SK-N-SH (cell line): Measurements from ENCODE around the gene HTR1B. TPM values are rescaled to one million over a fixed set of nuclear protein-coding genes. Genes with fewer than 3 reads are reported as not detected.

Experiments
- CTCF ChIA-PET: fragments of 300-600, 350-600 bp; formaldehyde crosslinking; extraction: SDS; loops from one replicate; lab custom pipeline; 2021; lab: Yijun Ruan, JAX
- POLR2A ChIA-PET: fragments of 350-600 bp; sonication (Branson Sonifier 250); formaldehyde crosslinking; extraction: SDS; loops from one replicate; lab custom pipeline; 2020; ENCODE audit warnings: antibody characterized with exemption, inconsistent platforms; lab: Yijun Ruan, JAX
- DNase-seq: peaks from one replicate; pipeline ENCODE4 v3.0.0; 2012
- H2AFZ ChIP-seq: fragments of 200-600 bp; sonication (generic); 2 replicates; pipeline ENCODE4 v1.8.1; 2016; ENCODE audit warnings: antibody characterized with exemption, mild to moderate bottlenecking, low read depth
- H3F3A ChIP-seq: fragments of 200-600 bp; sonication (generic); replicated peaks from 2 replicates; pipeline ENCODE3; 2016; ENCODE audit warnings: antibody characterized with exemption, mild to moderate bottlenecking; ENCODE audit not compliant: insufficient read depth
- H3K27ac ChIP-seq, 2 experiments: fragments of 200-500 bp in 1 of 2; fragments of 200-600 bp in 1 of 2; sonication (Bioruptor generic) in 1 of 2; sonication (generic), shearing (Covaris generic) in 1 of 2; 2 replicates each; pipeline versions ENCODE4 v1.5.1 to v1.6.1; 2014 to 2016; ENCODE audit warnings: low read depth in 2 of 2, inconsistent platforms in 1 of 2, low read length in 1 of 2, mild to moderate bottlenecking in 1 of 2, mixed read lengths in 1 of 2
- H3K27me3 ChIP-seq: fragments of 200-600 bp; sonication (generic), shearing (Covaris generic); 2 replicates; pipeline ENCODE4 v1.6.1; 2016; ENCODE audit warnings: mixed run types; ENCODE audit not compliant: insufficient read depth
- H3K36me3 ChIP-seq, 2 experiments: fragments of 200-500 bp in 1 of 2; fragments of 200-600 bp in 1 of 2; sonication (Bioruptor generic) in 1 of 2; sonication (generic) in 1 of 2; replicated peaks in 1 of 2; 2 replicates each; pipeline versions ENCODE3 to v1.5.1; 2014 to 2016; ENCODE audit warnings: low read length in 1 of 2, mild to moderate bottlenecking in 1 of 2; ENCODE audit not compliant: insufficient read depth in 2 of 2, control insufficient read depth in 1 of 2
- H3K4me1 ChIP-seq, 2 experiments: fragments of 200-500 bp in 1 of 2; fragments of 200-600 bp in 1 of 2; sonication (Bioruptor generic) in 1 of 2; sonication (generic), shearing (Covaris generic) in 1 of 2; 2 replicates each; pipeline versions ENCODE4 v1.5.1 to v1.6.1; 2014 to 2016; ENCODE audit warnings: low read depth in 1 of 2, low read length in 1 of 2, mixed run types in 1 of 2; ENCODE audit not compliant: insufficient read depth in 2 of 2, control insufficient read depth in 1 of 2
- H3K4me2 ChIP-seq: fragments of 200-600 bp; sonication (generic), shearing (Covaris generic); 2 replicates; pipeline ENCODE4 v1.6.1; 2017; ENCODE audit warnings: mixed run types
- H3K4me3 ChIP-seq, 2 experiments: fragments of 200-500 bp in 1 of 2; fragments of 200-600 bp in 1 of 2; sonication (Bioruptor generic) in 1 of 2; sonication (generic), shearing (Covaris generic) in 1 of 2; 2 replicates each; pipeline versions ENCODE4 v1.5.1 to v1.8.1; 2014 to 2016; ENCODE audit warnings: low read depth in 2 of 2, inconsistent platforms in 1 of 2, low read length in 1 of 2, mild to moderate bottlenecking in 1 of 2, mixed read lengths in 1 of 2, moderate library complexity in 1 of 2
- H3K79me2 ChIP-seq: fragments of 200-600 bp; sonication (generic); 2 replicates; pipeline ENCODE4 v1.8.1; 2017; ENCODE audit warnings: mild to moderate bottlenecking; ENCODE audit not compliant: insufficient read depth
- H3K9ac ChIP-seq: fragments of 200-600 bp; sonication (generic); 2 replicates; pipeline ENCODE4 v1.6.1; 2017; ENCODE audit warnings: mixed run types
- H3K9me2 ChIP-seq: fragments of 200-600 bp; sonication (generic); 2 replicates; pipeline ENCODE4 v1.6.1; 2017; ENCODE audit warnings: mixed run types
- H3K9me3 ChIP-seq: fragments of 200-600 bp; sonication (generic); 2 replicates; pipeline ENCODE4 v1.6.1; 2017; ENCODE audit warnings: mixed run types, mild to moderate bottlenecking, moderate library complexity
- H4K20me1 ChIP-seq: fragments of 200-600 bp; sonication (generic); 2 replicates; pipeline ENCODE4 v1.6.1; 2017; ENCODE audit warnings: mild to moderate bottlenecking, mixed run types; ENCODE audit not compliant: insufficient read depth
- CHD2 ChIP-seq: fragments of 150-350 bp; IDR thresholded peaks from 2 replicates; pipeline ENCODE4 v1.6.1; 2018; ENCODE audit warnings: low read length; ENCODE audit not compliant: partially characterized antibody
- FOSL2 ChIP-seq: IDR thresholded peaks from 2 replicates; pipeline ENCODE4 v1.4.0; 2012; ENCODE audit warnings: low read depth, mild to moderate bottlenecking, moderate library complexity, borderline replicate concordance
- FOXJ3 ChIP-seq: sonication (generic); formaldehyde crosslinking; IDR thresholded peaks from 2 replicates; pipeline ENCODE4 v1.5.1; 2020; ENCODE audit warnings: mild to moderate bottlenecking, missing genetic modification reagents
- POLR2AphosphoS5 ChIP-seq: IDR thresholded peaks from 2 replicates; pipeline ENCODE4 v1.6.1; 2012; ENCODE audit warnings: low read depth, low read length
- RAD21 ChIP-seq: IDR thresholded peaks from 2 replicates; pipeline ENCODE4 v1.6.1; 2012; ENCODE audit warnings: mild to moderate bottlenecking, low read length
- RXRA ChIP-seq: IDR thresholded peaks from 2 replicates; pipeline ENCODE4 v1.4.0; 2012; ENCODE audit warnings: low read depth, mild to moderate bottlenecking, borderline replicate concordance
- SMC3 ChIP-seq: IDR thresholded peaks from 2 replicates; pipeline ENCODE4 v1.6.1; 2012; ENCODE audit warnings: low read depth, low read length, improper control_type of control experiment
- TCF12 ChIP-seq: IDR thresholded peaks from 2 replicates; pipeline ENCODE4 v1.4.0; 2012
- YY1 ChIP-seq: IDR thresholded peaks from 2 replicates; pipeline ENCODE4 v1.4.0; 2012; ENCODE audit warnings: low read depth, mild to moderate bottlenecking
- WGBS: methylation state at CpG from one replicate; pipeline ENCODE4 v1.1.6; 2017; ENCODE audit warnings: low lambda C conversion rate; 5-methylcytosine and 5-hydroxymethylcytosine counted together
- polyA plus RNA-seq, 3 experiments: library from polyadenylated mRNA; depleted of rRNA; stranded (reverse); fragments of >200 nt; gene quantifications; 2 replicates each; pipeline ENCODE4 v1.2.3, GENCODE V29; 2012
- TF ChIP-seq, protein P1 (sequence below): IDR thresholded peaks from 2 replicates; pipeline ENCODE4; 2012
- TF ChIP-seq, protein P2 (sequence below): IDR thresholded peaks from 2 replicates; pipeline ENCODE4 v1.4.0; 2012; ENCODE audit warnings: low read depth, borderline replicate concordance
- TF ChIP-seq, protein P3 (sequence below): fragments of 200-600 bp; sonication (generic); IDR thresholded peaks from 2 replicates; pipeline ENCODE4 v1.6.1; 2017; ENCODE audit warnings: antibody characterized with exemption, mild to moderate bottlenecking, moderate library complexity

Gene HTR1B
- polyA plus RNA-seq, 1 of the 3 experiments (the other 2 are of a cell fraction): 0.76 TPM

DNA sequence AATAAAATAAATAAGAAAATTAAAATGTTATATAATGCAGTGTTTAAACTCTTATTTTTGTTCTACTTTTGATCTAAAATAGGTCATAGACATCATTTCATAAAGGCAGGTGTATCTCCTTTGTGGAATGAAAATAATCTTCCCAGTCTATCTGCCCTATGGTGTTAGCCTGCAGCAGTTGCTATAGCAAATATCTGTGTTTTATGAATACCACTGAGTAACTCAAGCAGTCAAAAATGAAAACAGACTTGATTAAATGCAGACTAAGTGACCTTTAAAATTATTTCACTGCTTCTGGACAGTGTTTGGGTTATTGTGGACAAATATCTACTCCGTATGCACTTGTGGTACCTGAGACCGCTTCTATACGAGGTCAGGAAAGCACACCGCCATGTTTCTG lies 11.8 kb downstream of the HTR1B start:
- Histone ChIP-seq H3K9me3 (no peaks in the 10 kb centered on the region), H3K79me2 (no peaks in the 10 kb centered on the region), H3K4me3 (no peak overlapping the region), H2AFZ (no peak overlapping the region), H3K4me2 (no peak overlapping the region), H3K9me2 (no peaks in the 10 kb centered on the region), H3K27me3 (no peaks in the 10 kb centered on the region), H3F3A (peaks cover 8% of the 10 kb centered on the region), H3K36me3 (no peaks in the 10 kb centered on the region), H4K20me1 (no peaks in the 10 kb centered on the region), H3K27ac (peak overlapping the region in 1 of 2 experiments; percentile 27; a peak in 2 of 4 replicates), H3K4me1 (0 out of 4 replicates have a peak, but pooled peaks cover 0 to 25% of the 10 kb centered on the region in 2 experiments), H3K9ac (no peak overlapping the region)
- TF ChIP-seq, protein P1, sequence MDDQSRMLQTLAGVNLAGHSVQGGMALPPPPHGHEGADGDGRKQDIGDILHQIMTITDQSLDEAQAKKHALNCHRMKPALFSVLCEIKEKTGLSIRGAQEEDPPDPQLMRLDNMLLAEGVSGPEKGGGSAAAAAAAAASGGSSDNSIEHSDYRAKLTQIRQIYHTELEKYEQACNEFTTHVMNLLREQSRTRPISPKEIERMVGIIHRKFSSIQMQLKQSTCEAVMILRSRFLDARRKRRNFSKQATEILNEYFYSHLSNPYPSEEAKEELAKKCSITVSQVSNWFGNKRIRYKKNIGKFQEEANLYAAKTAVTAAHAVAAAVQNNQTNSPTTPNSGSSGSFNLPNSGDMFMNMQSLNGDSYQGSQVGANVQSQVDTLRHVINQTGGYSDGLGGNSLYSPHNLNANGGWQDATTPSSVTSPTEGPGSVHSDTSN: no peak
- TF ChIP-seq, protein P2, sequence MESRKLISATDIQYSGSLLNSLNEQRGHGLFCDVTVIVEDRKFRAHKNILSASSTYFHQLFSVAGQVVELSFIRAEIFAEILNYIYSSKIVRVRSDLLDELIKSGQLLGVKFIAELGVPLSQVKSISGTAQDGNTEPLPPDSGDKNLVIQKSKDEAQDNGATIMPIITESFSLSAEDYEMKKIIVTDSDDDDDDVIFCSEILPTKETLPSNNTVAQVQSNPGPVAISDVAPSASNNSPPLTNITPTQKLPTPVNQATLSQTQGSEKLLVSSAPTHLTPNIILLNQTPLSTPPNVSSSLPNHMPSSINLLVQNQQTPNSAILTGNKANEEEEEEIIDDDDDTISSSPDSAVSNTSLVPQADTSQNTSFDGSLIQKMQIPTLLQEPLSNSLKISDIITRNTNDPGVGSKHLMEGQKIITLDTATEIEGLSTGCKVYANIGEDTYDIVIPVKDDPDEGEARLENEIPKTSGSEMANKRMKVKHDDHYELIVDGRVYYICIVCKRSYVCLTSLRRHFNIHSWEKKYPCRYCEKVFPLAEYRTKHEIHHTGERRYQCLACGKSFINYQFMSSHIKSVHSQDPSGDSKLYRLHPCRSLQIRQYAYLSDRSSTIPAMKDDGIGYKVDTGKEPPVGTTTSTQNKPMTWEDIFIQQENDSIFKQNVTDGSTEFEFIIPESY: no peak
- no peak for TF ChIP-seq FOXJ3
- no peak for TF ChIP-seq TCF12
- TF ChIP-seq SMC3: no peak
- TF ChIP-seq POLR2AphosphoS5: no peak
- no peak for TF ChIP-seq CHD2
- no peak for TF ChIP-seq FOSL2
- POLR2A ChIA-PET: no interaction called here
- CTCF ChIA-PET: no interaction called here
- 77% methylated on average over 4 of the region's 4 CpGs for WGBS
- DNase-seq: no peak

DNA sequence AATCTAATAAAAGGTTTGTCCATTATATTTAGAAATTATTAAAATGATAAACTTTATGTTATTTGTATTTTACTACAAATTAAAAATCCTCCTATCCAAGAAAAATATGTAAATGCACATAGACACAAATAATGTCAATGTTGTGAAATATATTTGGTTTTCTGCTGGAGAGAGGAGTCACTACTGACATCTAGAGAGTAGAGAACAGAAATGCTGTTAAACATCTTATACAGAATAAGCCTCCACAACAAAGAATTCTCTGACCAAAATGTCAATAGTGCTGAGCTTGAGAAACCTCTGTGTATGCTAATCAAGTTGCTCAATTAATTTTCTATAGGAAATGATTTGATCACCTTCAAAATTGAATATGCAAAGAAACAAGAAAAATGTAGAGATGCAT lies 12.4 kb downstream of the HTR1B start:
- H2AFZ ChIP-seq: no peak overlapping the region
- no peak overlapping the region for H3K4me2 ChIP-seq
- 0 out of 4 replicates have a peak, but pooled peaks cover 0 to 20% of the 10 kb centered on the region in 2 experiments for H3K4me1 ChIP-seq
- ChIA-PET POLR2A (no interaction called here), CTCF (no interaction called here)
- H3K4me3 ChIP-seq: no peak overlapping the region
- H3K9me2 ChIP-seq: no peaks in the 10 kb centered on the region
- H3K36me3 ChIP-seq: no peaks in the 10 kb centered on the region
- H4K20me1 ChIP-seq: no peaks in the 10 kb centered on the region
- H3F3A ChIP-seq: peaks cover 8% of the 10 kb centered on the region
- H3K79me2 ChIP-seq: no peaks in the 10 kb centered on the region
- H3K27ac ChIP-seq: no peak overlapping the region; a peak in 1 of 4 replicates
- TF ChIP-seq, protein P1: no peak
- TF ChIP-seq SMC3 (0 out of 2 replicates have a peak, but pooled peaks have one; percentile 15), YY1 (no peak), RAD21 (peak; percentile 38), RXRA (no peak)
- TF ChIP-seq, protein P3, sequence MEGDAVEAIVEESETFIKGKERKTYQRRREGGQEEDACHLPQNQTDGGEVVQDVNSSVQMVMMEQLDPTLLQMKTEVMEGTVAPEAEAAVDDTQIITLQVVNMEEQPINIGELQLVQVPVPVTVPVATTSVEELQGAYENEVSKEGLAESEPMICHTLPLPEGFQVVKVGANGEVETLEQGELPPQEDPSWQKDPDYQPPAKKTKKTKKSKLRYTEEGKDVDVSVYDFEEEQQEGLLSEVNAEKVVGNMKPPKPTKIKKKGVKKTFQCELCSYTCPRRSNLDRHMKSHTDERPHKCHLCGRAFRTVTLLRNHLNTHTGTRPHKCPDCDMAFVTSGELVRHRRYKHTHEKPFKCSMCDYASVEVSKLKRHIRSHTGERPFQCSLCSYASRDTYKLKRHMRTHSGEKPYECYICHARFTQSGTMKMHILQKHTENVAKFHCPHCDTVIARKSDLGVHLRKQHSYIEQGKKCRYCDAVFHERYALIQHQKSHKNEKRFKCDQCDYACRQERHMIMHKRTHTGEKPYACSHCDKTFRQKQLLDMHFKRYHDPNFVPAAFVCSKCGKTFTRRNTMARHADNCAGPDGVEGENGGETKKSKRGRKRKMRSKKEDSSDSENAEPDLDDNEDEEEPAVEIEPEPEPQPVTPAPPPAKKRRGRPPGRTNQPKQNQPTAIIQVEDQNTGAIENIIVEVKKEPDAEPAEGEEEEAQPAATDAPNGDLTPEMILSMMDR: peak; percentile 53
- TF ChIP-seq, all 33 proteins: peak for 3
- no peak overlapping the region for H3K9ac ChIP-seq
- H3K9me3 ChIP-seq: no peaks in the 10 kb centered on the region
- H3K27me3 ChIP-seq: no peaks in the 10 kb centered on the region
- no peak for DNase-seq
